Eye (tissue), 1 donor: Measurements from ENCODE around the gene NCBP2.
"Not testable (repeated sequence)": the region's sequence is repeated elsewhere in the genome, so short reads cannot be mapped to it uniquely, and the experiment has no call there.

Experiments used
- DNase-seq: peaks from one replicate; pipeline ENCODE4 v3.0.0-alpha.2; 2015

NCBP2 gene

GRCh38 chr3:196967412-196968232 is 25.3 kb upstream of the NCBP2 start:
- DNase-seq: peak; percentile 21

- DNase-seq: peak; percentile 80
These were observed 24.4 kb upstream of the NCBP2 start for GRCh38 chr3:196966526-196967401.

- DNase-seq: no peak
These were observed 23.5 kb upstream of the NCBP2 start for GRCh38 chr3:196965804-196966173.

GRCh38 chr3:196965112-196965803 is 22.9 kb upstream of the NCBP2 start:
- no peak for DNase-seq

GRCh38 chr3:196963631-196963953 is 21.3 kb upstream of the NCBP2 start:
- DNase-seq: no peak

GRCh38 chr3:196962930-196963630 is 20.8 kb upstream of the NCBP2 start:
- DNase-seq: no peak

GRCh38 chr3:196962108-196962929 is 20.0 kb upstream of the NCBP2 start:
- no peak for DNase-seq

- no peak for DNase-seq
These were observed 12.5 kb upstream of the NCBP2 start for GRCh38 chr3:196954832-196955231.

GRCh38 chr3:196951371-196951770 is 9.0 kb upstream of the NCBP2 start:
- no peak for DNase-seq

GRCh38 chr3:196949750-196950149 is 7.4 kb upstream of the NCBP2 start:
- DNase-seq: no peak

- no peak for DNase-seq
These were observed 6.9 kb upstream of the NCBP2 start for GRCh38 chr3:196949285-196949619.

- DNase-seq: no peak
These were observed 6.3 kb upstream of the NCBP2 start for GRCh38 chr3:196948442-196949284.

GRCh38 chr3:196947860-196948441 is 5.6 kb upstream of the NCBP2 start:
- no peak for DNase-seq

- no peak for DNase-seq
These were observed 5.0 kb upstream of the NCBP2 start for GRCh38 chr3:196947136-196947859.

GRCh38 chr3:196944037-196944790 is 1.9 kb upstream of the NCBP2 start:
- DNase-seq: not testable (repeated sequence)

- no peak for DNase-seq
These were observed 568 bp upstream of the NCBP2 start for GRCh38 chr3:196942915-196943277.

GRCh38 chr3:196941729-196942225 is 551 bp downstream of the NCBP2 start:
- DNase-seq: no peak

- DNase-seq: no peak
These were observed 3.8 kb downstream of the NCBP2 start for GRCh38 chr3:196938576-196938975.

GRCh38 chr3:196938124-196938523 is 4.2 kb downstream of the NCBP2 start:
- no peak for DNase-seq
